ENCODE data around the gene NEUROD1. TPM values are rescaled to one million over a fixed set of nuclear protein-coding genes. Genes with fewer than 3 reads are reported as not detected.

The NEUROD1 gene
- total RNA-seq, 1 donor from 2014 or later = 5.3 TPM

DNA sequence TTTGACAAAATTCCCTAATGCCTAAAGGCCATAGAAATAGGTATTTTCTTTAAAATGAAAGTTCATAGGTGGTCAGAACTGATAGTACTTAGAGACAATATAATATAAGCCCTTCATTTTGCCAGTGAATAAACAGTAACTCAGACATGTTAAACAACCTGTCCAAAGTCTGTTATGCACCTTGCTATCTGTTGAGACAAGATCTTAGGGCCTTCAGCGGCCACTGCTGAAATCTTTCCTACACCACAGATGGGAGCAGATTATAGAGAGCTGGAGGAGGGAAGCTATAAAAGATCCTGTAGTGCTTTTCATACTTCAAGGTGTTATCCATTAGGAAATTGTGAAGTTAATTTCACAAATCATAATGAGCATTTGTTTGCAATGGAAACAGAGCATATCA lies 37.2 kb downstream of the NEUROD1 start:
- no peak for DNase-seq (ENCODE audit: low spot score)

- DNase-seq (ENCODE audit: low spot score) = no peak
These were observed 38.2 kb downstream of the NEUROD1 start for GRCh38 chr2:181642086-181642485.

DNA sequence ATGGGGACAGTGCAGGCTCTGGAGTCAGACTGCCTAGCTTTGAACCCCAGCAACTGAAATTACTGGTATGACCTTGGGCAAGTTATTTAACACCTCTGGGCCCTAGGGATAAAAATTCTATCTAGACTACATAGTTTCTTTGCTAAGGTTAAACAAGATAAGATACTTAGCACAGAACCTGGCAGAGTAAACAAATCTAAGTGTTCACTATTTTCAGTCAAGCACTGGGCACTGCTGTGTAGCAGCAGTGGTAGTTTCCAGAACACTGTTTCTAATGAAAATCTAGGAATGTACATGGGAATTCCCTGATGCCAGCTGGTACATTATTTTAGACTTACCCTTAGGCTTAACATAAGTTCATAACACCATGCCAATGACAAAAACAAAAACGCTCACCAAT lies 40.6 kb downstream of the NEUROD1 start:
- no peak for DNase-seq (ENCODE audit: low spot score)

DNA sequence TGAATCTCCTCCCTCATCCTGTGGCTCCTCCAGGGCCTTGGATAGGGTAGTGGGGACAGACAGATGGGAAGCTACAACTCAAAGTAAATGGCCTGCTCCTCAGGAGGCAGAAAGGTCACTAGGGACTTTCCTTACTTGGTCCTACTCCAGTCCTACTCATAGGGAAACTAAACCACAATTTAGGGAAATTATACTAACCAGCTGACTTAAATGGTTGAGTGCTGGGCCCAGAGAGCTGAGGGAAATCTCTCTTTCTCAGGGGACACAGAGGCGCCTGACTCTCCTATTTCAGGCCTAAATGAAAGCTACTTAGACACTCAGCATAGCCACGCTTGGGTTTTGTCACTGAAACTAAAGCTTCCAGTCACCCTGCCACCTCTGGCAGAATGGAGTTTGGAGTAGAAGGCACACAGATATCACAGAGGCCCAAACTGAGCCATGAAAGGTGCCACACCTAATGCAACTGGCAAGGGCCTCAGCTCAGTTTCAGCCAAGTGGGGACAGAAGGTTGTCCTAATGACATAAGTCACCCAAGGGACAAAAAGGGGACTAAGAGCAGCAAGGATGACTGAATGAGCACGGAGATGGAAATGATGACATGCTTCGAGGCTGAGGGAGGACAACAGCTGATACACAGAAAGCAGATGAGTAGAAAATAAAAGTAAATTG lies 47.5 kb downstream of the NEUROD1 start:
- no peak for DNase-seq (ENCODE audit: low spot score)

DNA sequence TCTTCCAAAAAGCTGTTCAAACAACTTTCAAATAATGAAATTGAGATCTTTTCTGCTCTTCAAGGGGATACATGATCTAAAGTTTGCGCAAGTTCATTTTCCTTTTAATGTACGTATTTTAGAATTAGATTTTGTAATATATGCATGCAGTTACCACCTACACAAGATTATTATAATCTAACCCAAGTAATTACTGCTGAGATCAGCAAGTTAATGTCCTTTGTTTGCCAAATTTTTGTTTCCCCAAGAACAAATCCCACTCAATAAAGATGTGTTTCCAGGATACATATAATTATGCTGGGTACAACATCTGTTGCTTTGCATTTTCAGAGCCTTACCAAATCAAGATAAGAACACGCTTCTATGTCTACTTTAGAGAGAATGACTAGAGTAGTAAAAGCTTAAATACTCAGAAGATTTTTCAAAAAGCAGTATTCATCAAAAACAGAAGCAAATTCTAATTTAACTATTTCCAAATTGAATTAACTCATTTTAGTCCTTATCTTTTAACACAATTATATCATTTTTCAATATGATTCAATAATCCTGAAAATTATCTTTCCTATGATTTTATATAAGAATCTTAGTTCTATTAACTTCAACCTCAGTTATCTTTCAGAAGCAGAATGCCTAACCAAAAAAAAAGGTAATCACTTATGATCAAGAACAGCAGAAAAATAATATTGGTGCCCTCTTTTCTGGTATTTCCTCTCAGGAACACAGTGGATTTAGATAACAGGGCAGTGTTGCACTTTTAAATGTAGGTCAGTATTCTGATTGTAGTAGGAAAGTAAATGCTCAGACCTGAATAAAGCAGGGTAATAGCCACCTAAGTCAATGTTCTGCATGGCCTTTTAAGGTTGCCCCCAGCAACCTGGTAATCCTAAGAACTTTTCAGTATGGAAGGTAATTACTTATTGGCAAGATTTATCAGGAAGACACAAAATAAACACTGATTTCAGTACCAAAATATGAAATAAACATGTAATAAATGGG lies 51.4 kb downstream of the NEUROD1 start:
- DNase-seq (ENCODE audit: low spot score) = no peak

GRCh38 chr2:181627545-181627944 lies 52.8 kb downstream of the NEUROD1 start:
- DNase-seq (ENCODE audit: low spot score) = no peak

DNA sequence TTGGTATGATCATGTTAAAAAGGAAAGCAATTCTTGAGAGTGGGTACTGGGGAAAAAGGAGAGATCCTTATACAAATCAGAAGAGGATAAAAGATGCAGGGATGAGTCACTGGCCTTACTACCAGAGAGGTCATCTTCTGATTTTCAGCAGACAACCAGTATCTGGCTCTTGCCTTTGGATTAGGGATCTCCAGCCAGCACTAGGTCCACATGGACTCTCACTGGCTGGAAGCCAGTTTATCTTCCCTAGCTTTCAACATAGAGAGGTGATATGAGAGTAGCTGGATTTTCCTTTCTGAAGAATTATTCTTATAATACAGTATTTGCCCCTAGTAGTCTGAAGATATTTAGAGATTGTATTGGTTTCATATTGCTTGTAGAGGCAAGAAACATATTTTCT lies 53.6 kb downstream of the NEUROD1 start:
- no peak for DNase-seq (ENCODE audit: low spot score)

Other genes with a start within 250 kb of the NEUROD1 start
- gene ITGA4, start 223.1 kb downstream of the NEUROD1 start, total RNA-seq (ENCODE audit: insufficient read depth, low replicate concordance) = 21.4 TPM
- 5.8 TPM for gene CERKL, start 23.4 kb downstream of the NEUROD1 start, total RNA-seq (ENCODE audit: insufficient read depth, low replicate concordance)
- 284 TPM for gene ITPRID2, start 211.2 kb upstream of the NEUROD1 start, total RNA-seq (ENCODE audit: insufficient read depth, low replicate concordance)